HuH-7 (cell line): ENCODE data around the gene ANKRD23.
"Not testable (repeated sequence)": the region's sequence is repeated elsewhere in the genome, so short reads cannot be mapped to it uniquely, and the experiment has no call there.

Experiments
- DNase-seq: peaks from one replicate; pipeline ENCODE4 v3.0.0; 2011; ENCODE audit warnings: low spot score

Gene ANKRD23

DNA sequence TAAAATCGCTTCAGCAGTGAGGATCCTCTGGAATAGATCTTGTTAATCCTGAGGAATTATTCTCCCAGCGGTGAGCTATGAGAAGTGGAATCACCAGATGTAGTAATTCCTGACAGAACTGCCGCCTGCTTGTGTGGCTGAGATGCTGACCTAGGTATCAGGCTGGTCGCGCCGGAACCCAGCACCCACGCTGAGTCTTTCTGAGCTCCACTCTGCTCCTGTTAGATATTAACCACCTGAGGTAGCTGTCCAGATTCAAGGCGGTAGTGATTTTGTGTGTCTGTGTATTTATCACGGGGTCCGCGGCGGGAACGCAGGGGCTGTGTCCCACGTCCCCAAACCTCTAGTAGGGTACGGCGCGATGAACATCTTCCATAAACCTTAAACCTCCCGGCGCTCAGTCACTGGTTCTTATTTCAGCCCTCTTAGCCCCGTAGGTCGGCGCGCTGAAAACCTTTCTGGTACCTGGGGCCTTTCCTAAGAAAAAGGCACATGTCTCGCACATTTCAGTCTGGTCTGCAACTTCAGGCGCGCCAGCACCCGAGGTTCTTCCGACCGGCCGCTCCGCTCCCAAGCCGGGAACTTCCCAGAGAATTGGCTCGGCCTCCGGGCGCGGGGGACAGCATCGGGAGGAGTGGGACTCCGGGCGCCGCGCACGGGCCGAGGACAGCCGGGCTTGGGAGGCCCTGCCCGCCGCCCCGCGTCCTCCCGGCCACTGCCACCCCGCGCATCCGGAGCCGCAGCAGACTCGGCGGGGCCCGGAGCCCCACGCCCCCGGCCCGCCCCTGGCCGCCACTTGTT, 28.3 kb downstream of the ANKRD23 start:
- DNase-seq, result peak; percentile 73

DNA sequence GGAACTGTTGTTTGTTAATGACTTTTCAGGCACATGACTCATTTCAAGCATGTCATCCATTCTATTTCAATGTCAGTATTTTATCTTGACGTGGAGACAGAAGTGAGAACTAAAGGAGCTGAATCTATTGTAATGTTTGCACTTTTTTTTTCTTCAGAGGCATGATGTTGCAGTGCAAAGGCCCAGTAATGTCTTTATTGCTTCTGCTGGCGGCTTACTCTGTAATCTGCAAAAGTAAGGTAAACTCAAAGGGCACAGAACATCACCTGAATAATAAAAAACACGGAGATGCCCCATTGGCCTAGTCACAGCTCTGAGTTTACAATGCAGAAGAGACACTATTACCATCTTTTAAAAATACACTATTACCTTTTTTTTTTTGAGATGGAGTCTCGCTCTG, 30.2 kb downstream of the ANKRD23 start:
- DNase-seq, result no peak

DNA sequence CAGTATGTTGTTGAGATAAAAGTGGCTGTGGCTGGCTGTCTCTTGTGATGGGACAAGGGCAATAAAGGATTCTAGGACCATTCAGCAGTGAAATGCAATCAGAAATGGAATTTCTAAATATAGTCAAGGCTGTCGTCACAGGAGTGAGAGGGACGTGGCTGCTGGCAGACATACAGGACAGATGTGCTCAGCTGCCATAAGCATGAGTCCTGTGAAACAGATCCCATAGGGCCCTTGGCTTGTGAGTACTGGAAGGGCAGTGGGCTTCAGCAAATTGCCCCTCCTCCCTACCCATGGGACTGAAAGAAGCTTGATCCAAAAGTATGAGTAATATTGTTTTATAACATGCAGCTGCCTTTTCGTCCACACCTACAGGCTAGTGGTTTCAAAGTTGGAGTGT, 31.9 kb downstream of the ANKRD23 start:
- DNase-seq, result no peak

DNA sequence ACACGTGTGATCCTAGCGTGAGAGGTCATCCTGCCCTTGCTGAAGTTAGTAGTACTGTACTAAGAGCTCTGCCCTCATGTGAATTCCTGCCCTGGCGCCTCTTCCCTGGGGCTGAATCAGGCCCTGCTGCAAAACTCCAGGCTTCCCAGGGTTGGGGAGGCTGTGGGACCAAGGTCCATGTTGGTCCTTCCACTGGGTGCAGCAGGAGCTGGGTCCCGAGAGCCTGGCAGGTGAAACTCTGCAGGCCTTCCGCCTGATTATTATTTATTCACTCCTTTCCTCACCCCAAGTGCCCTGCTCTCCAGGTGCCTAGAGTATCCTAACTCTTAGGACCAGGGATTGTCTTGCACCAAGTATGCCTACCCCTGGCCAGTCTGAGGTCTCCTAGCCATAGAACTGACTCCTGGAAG, 33.0 kb downstream of the ANKRD23 start:
- no peak for DNase-seq

DNA sequence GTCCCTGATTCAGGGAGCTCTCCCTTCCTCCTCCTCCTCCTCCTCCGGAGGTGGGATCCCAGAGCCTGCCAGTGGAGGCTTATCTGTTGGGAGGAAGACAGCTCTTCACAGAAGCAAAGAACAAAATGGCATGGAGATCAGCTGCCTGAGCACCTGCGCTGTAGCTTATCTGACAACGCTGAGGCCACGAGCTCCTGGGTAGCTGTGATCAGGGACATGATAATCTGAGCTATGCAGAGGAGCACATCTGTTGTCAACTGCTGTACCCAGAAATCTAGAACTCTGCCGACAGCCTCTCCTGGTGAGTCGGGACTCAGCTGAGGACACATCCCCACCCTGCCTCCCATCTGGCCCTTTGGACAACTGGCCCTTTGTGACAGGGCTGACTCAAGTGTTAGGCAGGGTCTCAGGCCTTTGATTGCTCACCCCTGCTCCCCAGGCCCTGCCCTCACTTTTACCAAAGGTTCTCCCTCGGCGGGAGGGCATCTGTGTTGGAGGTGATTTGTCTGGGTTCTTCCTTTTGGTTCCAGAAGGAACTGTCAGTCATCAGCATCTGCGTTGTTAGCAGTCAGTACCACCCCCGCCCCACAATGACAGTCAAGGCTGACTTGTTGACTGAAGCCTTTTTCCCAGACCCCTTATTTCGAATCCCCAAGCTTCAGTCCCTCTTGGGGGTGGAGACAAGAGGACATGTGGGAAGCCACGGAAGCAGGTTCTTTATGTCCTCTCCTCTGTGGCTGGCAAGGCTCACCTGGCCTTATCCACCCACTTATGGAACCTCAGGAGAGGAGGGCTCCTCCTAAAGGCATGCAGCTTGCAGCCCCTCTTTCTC, 33.7 kb downstream of the ANKRD23 start:
- DNase-seq, result no peak

DNA sequence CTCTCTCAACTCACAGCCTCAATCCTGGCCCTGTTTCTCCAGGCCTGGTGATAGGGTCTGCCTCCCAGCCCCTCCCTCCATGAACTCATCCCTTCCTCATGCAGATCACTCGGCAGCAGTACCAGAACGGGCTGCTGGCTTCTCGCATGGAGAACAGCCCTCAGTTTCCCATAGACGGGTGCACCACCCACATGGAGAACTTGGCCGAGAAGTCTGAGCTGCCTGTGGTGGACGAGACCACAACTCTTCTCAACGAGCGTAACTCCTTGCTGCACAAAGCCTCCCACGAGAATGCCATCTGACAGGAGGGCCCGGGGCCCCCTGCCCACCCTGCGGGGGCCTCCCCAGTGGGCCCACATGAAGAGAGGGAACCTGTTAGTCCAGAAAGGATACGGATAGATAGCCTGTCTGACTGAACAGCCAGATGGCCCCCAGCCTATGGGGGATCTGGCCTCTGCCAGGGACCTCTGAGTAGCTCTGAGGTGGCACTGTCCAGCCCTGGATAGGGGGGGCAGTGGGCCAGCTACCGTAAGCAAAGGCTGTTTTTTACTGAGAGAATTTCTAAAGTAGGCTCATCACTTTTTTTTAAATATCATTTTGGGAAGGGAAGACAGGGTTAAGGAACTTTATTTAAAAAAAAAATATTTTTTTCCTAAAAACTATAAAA, 34.5 kb downstream of the ANKRD23 start:
- no peak for DNase-seq

DNA sequence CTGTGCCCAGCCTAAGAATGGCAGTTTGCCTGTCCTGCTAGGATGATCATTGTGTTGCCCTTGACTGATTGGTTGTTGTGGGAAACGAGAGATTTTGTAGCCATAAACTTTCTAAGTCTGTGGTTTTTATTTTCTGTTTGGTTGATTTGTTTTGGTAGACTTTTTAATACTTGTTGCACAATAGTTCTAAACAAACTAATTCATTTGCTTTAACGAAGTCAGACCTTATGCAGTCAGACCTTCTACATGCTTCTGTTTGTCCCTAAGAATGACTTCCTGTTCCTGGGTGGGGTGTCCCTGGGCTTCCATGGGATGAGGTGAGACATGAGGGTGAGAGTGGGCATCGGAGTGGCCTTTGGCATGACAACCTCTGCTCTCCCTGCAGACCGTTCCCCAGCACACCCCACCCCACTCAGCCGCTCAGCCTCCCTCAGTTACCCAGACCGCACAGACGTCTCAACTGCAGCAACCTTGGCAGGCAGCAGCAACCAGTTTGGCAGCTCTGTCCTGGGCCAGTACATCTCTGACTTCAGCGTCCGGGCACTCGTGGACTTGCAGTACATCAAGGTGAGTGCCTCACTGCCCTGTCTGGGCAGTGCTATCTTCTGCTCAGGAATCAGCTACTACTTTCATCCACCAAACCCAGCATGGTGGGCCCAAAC, 35.5 kb downstream of the ANKRD23 start:
- DNase-seq, result no peak

DNA sequence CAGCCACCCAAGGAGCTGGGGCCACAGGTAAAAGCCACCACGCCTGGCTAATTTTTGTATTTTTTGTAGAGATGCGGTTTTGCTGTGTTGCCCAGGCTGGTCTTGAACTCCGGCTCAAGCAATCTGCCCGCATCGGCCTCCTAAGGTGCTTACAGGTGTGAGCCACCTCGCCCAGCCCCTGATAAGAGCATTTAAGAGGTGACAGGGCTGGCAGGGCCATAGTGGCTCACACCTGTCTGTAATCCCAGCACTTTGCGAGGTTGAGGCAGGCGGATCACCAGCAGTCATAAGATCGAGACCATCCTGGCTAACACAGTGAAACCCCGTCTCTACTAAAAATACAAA, 36.7 kb downstream of the ANKRD23 start:
- DNase-seq, result no peak

DNA sequence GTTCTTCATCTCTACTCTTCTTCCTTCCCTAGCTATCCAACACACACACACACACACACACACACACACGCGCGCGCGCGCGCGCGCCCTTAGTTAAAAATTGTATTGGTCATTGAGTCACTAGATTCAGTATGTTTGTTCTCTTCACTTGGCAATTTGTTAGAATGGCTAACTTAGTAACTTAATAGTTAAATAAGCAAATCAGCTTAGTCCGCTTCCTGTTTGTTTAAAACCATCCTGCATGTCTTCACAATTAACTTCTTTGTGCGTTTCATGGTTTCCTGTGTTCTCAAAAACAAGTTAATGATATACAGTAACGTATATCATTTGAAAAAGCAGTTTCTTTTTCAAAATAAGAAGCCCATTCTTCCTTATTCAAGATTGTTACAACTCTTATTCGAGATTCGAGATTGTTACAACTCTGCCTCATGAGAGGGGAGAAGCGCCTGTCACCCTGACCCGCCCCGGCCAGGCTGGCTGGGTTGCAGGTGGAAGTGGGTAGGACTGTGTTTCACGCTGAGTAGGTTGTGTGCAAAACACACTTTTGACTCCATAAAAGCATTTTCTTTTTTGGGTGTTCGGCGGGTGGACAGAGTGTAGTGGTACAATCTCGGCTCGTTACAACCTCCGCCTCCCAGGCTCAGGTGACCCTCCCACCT, 37.2 kb downstream of the ANKRD23 start:
- DNase-seq, result no peak

DNA sequence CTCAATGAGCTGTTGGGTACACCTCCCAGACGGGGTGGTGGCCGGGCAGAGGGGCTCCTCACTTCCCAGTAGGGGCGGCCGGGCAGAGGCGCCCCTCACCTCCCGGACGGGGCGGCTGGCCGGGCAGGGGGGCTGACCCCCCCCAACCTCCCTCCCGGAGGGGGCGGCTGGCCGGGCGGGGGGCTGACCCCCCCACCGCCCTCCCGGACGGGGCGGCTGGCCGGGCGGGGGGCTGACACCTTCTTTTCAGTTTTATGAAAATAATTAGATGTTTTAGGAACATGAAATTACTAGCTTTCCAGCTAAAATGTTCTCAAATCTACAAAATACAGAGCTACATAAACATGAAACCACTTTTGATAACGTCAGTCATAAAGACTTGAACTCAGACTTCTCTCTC, 37.9 kb downstream of the ANKRD23 start:
- DNase-seq, result not testable (repeated sequence)

DNA sequence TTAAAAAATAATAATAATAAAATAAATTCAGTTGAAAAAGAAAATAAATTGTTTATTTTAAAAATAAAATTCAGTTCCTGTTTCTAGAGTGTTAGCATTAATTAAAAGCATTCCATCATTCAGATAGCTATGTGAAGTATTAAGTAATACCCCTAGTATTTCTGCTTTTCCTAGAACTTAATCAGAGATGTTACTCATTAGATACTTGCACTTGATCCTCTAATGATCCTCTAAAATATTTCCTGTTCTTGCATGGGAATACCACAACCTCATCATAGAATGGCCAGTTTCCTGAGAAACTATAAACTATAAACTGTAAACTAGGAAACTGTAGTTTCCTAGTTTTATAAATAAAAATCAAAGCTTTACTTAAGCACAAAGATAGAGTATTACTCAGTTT, 38.8 kb downstream of the ANKRD23 start:
- DNase-seq, result no peak

DNA sequence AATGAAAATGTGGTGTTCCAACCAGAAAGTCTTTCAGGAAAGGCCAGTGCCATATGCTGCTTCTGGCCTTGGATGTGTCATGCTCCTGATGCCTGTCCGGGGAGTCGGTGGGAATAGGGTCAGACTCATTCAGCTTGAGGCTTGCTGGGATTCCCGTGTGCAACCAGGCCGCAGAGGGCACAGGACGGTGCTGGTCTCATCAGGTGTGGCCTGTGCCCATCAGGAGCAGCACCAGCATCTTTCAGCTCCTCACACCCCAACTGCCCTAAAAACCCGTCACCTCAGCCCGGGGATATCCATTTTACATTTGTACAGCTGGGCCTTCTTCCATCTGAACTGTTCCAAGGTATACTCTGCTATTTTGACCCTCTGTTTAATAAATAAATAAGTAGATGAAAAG, 41.1 kb downstream of the ANKRD23 start:
- DNase-seq, result no peak

DNA sequence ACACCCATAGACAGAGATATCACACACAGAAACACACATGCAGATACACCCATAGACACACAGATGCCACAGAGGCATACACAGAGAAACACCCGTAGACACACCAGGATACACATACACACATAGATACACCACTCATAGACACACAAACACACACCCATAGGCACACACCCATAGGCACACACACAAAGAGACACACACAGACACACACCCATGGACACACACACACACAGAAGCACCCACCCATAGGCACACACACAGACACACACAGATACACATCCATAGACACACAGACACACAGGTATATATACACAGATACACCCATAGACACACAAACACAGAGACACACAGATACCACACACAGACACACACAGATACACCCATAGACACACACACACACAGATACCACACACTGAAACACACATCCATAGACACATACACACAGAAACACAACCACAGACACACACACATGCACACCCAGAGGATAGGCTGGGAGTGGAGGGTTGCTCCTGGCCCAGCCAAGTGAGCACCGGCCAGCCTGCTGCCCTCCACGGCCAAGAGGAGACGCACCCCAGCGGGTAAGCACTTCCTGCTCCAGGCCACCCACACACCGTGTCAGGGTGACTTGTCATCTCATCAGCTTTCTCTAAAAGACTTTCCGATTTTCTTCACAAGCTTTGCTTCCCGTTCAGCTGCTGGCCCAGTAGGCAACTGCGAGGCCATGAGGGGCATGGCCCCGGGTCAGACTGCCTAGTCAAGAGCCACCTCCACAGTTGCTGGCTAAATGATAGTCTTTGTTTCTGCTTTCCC, 41.8 kb downstream of the ANKRD23 start:
- DNase-seq, result no peak

DNA sequence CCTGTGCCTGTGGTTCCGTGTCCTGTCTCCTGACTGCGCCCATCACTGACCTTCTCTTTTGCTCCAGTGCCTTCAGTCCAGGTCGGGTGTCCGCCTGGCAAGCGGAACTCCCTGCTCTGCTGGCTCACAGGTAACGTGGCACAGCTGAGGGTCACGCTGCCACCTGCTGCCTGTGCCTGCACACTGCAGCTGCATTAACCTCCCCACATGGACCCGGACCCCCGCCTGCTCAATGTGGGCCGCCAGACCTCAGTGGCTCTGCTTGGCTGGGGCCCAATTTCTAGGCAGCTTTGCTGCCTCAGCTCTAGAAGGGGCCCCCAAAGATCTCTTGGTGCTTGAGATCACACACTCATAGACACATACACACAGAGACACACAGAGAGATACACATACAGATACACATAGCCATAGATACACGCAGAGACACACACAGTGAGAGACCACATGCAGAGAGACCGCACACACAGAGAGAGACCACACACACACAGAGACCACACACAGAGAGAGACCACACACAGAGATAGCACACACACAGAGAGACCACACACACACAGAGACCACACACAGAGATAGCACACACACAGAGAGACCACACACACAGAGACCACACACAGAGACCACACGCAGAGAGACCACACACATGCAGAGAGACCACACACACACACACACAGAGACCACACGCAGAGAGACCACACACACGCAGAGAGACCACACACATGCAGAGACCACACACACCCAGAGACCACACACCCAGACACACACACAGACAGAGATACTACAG, 42.6 kb downstream of the ANKRD23 start:
- DNase-seq, result peak; percentile 92

DNA sequence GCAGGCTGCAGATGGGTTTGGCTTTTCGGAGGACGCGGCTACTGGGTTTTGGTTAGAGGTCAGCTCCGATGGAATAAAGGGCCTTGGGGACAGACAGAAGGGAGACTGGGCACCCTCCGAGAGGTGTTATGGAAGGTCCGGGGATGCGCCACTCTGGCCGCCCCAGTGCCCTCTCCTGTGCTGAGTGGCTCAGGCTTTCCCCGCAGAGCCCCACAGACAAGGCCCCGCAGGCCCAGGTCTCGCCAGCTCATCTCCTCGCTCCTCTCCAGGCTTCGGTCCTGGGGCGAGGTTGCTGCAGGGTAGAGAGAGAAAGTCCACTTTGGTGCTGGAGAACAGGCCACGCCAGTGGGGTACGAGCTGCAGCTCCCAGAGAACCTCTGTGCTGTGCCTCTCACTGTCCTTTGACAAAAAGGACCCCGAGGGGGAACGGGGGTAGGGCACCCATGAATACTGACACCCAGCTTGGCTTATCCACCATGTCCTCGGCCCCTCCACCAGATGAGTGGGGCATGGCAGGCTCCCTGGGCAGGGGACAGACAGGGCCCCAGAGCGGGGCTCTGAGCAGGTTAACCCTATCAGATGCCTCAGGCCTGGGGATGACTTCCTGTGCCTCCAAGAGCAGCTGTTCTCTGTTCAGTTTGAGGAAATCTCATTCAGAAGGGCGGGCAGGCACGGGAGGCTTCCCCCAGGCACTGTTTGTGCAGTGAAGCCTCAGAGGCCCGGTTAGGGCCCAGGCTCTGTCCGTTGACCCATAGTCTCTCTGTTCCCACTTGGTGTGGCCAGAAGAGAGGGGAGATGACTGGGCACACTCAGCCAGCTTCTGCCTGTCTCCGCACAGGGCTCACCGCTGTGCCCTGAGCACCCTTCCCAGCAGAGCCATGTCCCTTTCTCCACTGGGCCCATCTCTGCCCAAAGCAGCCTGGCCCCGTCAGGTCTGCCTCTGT, 43.5 kb downstream of the ANKRD23 start:
- DNase-seq, result no peak

DNA sequence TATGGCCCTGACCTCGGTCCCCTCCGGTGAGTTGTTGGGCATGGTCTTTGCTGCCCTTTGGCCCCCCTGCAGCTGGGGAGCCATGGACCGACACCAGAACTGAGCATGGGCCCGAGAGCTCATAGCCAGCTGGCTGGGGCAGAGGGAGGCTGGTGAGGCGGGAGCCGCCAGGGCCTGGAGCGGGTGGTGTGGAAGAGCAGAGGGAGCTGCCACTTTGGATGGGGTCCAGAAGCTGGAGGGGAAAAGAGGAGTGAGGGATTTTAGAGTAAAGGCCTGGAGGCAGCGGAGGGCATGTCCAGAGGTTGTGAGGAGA, 44.2 kb downstream of the ANKRD23 start:
- DNase-seq, result no peak

DNA sequence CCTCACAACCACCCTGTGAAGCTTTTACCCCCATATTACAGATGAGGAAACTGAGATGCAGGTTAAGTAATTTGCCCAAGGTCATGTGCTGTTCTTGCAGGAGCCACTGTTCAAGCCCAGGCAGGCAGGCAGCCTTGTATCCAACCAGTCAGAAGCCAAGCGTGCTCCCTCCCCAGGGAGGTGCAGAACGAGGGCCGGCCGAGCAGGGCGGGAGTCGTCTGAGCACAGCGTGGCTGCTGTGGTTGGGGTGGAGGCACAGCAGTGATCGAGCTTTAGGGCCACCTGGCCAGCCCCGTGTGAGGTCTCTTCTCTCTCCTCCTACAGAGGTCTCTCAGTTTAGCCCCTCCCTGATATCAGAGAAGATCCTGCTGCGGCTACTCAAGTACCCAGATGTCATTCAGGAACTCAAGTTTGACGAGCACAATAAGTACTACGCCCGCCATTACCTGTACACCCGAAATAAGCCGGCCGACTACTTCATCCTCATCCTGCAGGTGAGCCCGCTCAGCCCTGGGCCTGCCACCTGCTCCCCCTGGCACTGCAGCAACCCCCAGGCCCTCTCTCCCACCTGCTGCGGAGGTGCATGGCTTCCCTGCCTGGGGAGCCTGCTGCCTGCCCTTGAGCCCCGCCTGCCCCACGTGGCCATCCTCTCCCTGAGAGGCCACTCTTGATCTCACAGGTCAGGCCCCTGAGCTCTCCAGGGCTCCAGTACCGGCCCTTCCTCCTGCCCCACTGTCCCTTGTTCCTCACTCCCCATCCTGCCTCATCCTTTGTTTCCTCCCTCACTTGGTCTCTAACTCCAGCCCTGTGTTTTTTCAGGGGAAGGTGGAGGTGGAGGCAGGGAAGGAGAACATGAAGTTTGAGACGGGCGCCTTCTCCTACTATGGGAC, 44.8 kb downstream of the ANKRD23 start:
- DNase-seq, result no peak

DNA sequence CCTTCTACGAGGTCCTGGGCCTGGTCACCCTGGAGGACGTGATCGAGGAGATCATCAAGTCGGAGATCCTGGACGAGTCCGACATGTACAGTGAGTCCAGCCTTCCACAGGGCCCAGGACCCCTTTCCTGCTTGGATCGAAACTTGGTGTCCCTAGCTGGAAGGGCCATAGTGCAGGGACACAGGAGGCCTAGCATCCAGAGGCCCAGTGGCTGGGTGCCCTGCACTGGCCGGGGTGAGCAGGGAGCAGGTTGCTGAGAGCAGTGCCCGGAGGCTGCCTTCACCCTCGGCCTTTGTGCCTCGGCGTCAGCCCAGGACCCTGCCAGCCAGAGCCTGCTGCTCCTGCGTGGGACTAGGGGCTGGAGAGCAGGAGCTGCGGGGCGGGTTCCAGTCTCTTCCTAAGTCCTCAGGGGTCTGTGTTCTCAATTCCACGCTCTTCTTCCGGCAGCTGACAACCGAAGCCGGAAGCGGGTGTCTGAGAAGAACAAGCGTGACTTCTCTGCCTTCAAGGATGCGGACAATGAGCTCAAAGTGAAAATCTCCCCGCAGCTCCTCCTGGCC, 46.7 kb downstream of the ANKRD23 start:
- DNase-seq, result no peak
